Lower leg skin (tissue), 4 donors: ENCODE results near the gene SLC6A16. TPM values are rescaled to one million over a fixed set of nuclear protein-coding genes. Genes with fewer than 3 reads are reported as not detected.

Experiments
- DNase-seq, 2 donors: peaks; one replicate each; pipeline ENCODE4 v3.0.0-alpha.2; 2019; ENCODE audit warnings: low spot score in 2 of 2
- H3K4me3 ChIP-seq: fragments of 200-600 bp; sonication (generic); 2 replicates; pipeline ENCODE4 v1.5.1; 2017; ENCODE audit warnings: mild to moderate bottlenecking, low read depth; ENCODE audit not compliant: poor library complexity, severe bottlenecking
- POLR2A ChIP-seq, 2 donors: fragments of 450-650 bp; IDR thresholded peaks; one replicate each; pipeline ENCODE4 v1.6.1; 2016 to 2017; ENCODE audit warnings: antibody characterized with exemption in 2 of 2, mild to moderate bottlenecking in 1 of 2, moderate library complexity in 1 of 2
- WGBS, 2 donors: methylation state at CpG; one replicate each; pipeline ENCODE4 v1.1.5; 2018; 5-methylcytosine and 5-hydroxymethylcytosine counted together
- intact Hi-C: fragments of 100-400 bp; cut with DNase I; formaldehyde crosslinking; loops from one replicate; pipeline ENCODE4 v1.15.0; 2023; ENCODE audit warnings: low total_unique reads
- total RNA-seq, 4 donors: library from RNA; depleted of rRNA; stranded (reverse); fragments of >200 nt; gene quantifications; one replicate each; pipeline ENCODE4 v1.1.0, GENCODE V29; 2016
- TF ChIP-seq, protein P1 (sequence below), 3 donors: fragments of 450-650 bp; IDR thresholded peaks; one replicate each; pipeline ENCODE4 v1.5.1; 2016; ENCODE audit warnings: antibody characterized with exemption in 3 of 3, mild to moderate bottlenecking in 3 of 3, moderate library complexity in 2 of 3

The SLC6A16 gene
- total RNA-seq, 4 donors from 2014 or later = 0.55 to 1.2 (median 0.95) TPM; not detected in 1

- peak in 1 of 2 donors; percentile 85 for DNase-seq
- WGBS, 2 donors = 36 to 40% methylated on average over 33 to 34 of the region's 34 CpGs
- intact Hi-C loops = no loop called here
- TF ChIP-seq POLR2A (IDR thresholded peaks at IDR 0.05) = no peak
- TF ChIP-seq, protein P1, sequence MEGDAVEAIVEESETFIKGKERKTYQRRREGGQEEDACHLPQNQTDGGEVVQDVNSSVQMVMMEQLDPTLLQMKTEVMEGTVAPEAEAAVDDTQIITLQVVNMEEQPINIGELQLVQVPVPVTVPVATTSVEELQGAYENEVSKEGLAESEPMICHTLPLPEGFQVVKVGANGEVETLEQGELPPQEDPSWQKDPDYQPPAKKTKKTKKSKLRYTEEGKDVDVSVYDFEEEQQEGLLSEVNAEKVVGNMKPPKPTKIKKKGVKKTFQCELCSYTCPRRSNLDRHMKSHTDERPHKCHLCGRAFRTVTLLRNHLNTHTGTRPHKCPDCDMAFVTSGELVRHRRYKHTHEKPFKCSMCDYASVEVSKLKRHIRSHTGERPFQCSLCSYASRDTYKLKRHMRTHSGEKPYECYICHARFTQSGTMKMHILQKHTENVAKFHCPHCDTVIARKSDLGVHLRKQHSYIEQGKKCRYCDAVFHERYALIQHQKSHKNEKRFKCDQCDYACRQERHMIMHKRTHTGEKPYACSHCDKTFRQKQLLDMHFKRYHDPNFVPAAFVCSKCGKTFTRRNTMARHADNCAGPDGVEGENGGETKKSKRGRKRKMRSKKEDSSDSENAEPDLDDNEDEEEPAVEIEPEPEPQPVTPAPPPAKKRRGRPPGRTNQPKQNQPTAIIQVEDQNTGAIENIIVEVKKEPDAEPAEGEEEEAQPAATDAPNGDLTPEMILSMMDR (IDR thresholded peaks at IDR 0.05) = no peak
- no peak overlapping the region for H3K4me3 ChIP-seq
Measured at GRCh38 chr19:49338023-49338677, 13.2 kb upstream of the SLC6A16 start.

DNA sequence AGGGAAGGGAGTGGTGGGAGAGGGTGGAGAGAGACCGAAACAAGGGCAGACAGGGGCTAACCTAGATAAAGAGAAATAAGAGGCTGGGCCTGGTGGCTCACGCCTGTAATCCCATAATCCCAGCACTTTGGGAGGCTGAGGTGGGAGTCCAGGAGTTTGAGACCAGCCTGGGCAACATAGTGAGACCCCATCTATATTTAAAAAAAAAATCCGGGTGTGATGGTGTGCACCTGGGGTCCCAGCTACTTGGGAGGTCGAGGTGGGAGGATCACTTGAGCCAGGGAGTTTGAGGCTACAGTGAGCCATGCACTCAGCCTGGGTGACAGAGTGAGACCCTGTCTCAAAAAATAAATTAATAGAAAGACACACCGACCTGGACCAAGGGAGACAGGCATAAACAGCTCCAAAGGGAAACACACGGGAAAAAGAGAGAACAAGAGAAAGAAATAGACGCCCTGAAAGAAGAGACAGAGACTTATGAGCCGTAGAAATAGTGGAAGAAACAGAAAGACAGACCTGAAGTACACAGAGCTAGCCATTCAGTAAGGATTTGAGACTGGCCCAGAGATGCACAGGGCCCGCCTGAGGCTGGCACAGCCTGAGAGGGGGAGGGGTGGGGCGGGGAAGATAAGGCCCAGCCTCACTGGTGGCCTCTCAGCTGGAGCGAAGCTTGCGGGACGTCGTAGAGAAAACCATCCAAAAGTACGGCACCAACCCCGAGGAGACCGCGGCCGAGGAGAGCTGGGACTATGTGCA, 12.5 kb upstream of the SLC6A16 start:
- no peak for DNase-seq
- WGBS, 2 donors = 70 to 77% methylated on average over 19 of the region's 19 CpGs
- TF ChIP-seq, protein P1 (IDR thresholded peaks at IDR 0.05) = no peak
- no peak for TF ChIP-seq POLR2A (IDR thresholded peaks at IDR 0.05)
- no peak overlapping the region for H3K4me3 ChIP-seq
- intact Hi-C loops = no loop called here

DNA sequence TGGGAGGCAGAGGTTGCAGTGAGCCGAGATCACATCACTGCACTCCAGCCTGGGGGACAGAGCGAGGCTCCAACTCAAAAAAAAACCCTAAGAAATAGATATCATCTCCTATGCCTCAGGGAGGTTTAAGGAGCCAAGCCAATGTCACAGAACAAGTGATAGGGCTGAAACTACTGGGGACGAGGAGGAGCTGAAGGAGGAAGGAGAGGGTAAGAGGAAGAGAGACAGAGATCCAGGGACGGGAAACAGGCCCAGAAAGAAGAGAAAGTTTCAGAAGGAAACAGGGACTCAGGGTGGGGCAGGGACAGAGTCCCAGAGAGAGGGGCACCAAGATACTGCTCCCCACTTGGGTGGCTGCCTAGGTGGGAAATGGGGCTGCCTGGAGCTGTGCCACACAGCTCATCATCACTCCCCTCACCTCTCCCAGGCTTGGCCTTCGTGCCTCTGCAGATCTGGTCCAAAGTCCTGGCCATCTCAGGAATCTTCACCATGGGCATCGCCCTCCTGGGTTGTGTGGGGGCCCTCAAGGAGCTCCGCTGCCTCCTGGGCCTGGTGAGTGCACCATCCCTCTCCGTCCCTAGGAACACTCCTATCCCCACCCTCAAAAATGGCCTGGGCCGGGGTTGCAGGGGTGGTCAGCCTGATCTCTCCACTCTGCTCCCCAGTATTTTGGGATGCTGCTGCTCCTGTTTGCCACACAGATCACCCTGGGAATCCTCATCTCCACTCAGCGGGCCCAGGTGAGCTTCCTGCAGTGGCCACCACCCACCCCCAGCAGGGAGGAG, 11.7 kb upstream of the SLC6A16 start:
- TF ChIP-seq, protein P1 (IDR thresholded peaks at IDR 0.05) = no peak
- no peak for TF ChIP-seq POLR2A (IDR thresholded peaks at IDR 0.05)
- intact Hi-C loops = no loop called here
- 83 to 91% methylated on average over 10 of the region's 10 CpGs for WGBS, 2 donors
- DNase-seq = peak in 1 of 2 donors; percentile 83
- H3K4me3 ChIP-seq = no peak overlapping the region

GRCh38 chr19:49335784-49336481, 10.9 kb upstream of the SLC6A16 start:
- 79 to 83% methylated on average over 14 of the region's 14 CpGs for WGBS, 2 donors
- DNase-seq = peak in 1 of 2 donors; percentile 82
- TF ChIP-seq POLR2A (IDR thresholded peaks at IDR 0.05) = no peak
- TF ChIP-seq, protein P1 (IDR thresholded peaks at IDR 0.05) = no peak
- intact Hi-C loops = no loop called here
- H3K4me3 ChIP-seq = peak overlapping the region; percentile 3

GRCh38 chr19:49335071-49335783, 10.2 kb upstream of the SLC6A16 start, which contains the start of gene CD37:
CD37 (plus strand) TSS chr19:49335406; CDS start chr19:49335541, 135 bp downstream.
- peak in 1 of 2 donors; percentile 86 for DNase-seq
- 74 to 79% methylated on average over 13 of the region's 13 CpGs for WGBS, 2 donors
- intact Hi-C loops = no loop called here
- peak within 1 kb of the TSS; percentile 3 for H3K4me3 ChIP-seq
- TF ChIP-seq POLR2A (IDR thresholded peaks at IDR 0.05) = no peak
- TF ChIP-seq, protein P1 (IDR thresholded peaks at IDR 0.05) = no peak
